Vagina (tissue), 2 donors: ENCODE data around the gene RASSF1.

Source experiments
- CTCF ChIP-seq, 3 experiments: fragments of 450-650 bp in 2 of 3; fragments of 200-600 bp in 1 of 3; sonication (generic) in 1 of 3; IDR thresholded peaks; one replicate each; pipeline ENCODE4 v1.5.1; 2017 to 2019; ENCODE audit warnings: antibody characterized with exemption in 3 of 3, mild to moderate bottlenecking in 2 of 3, moderate library complexity in 2 of 3
- POLR2AphosphoS5 ChIP-seq, 2 donors: sonication (generic); formaldehyde crosslinking; IDR thresholded peaks; one replicate each; pipeline ENCODE4 v1.9.0; 2017; ENCODE audit warnings: antibody characterized with exemption in 2 of 2, mild to moderate bottlenecking in 2 of 2, low read depth in 1 of 2; ENCODE audit not compliant: insufficient read depth in 1 of 2

GRCh38 chr3:50294089-50294488 lies 46.5 kb downstream of the RASSF1 start:
- TF ChIP-seq POLR2AphosphoS5 (IDR thresholded peaks at IDR 0.05; ENCODE audit: insufficient read depth in 1 of 2, low read depth in 1 of 2) = no peak
- no peak for TF ChIP-seq CTCF (IDR thresholded peaks at IDR 0.05)
